Fibroblast of lung (primary cell): ENCODE data around the gene CLCN7. TPM values are rescaled to one million over a fixed set of nuclear protein-coding genes. Genes with fewer than 3 reads are reported as not detected.

Experiments
- DNase-seq, 2 donors: peaks; one replicate each; pipeline versions ENCODE4 v3.0.0 to v3.0.0-alpha.2; 2010; ENCODE audit warnings: low read depth in 2 of 2
- H2AFZ ChIP-seq: 2 replicates; pipeline ENCODE4 v1.5.1; 2012; ENCODE audit warnings: low read length, control low read depth, inconsistent platforms
- H3K27ac ChIP-seq: 2 replicates; pipeline ENCODE4 v1.5.1; 2011; ENCODE audit warnings: low read length, control low read depth; ENCODE audit not compliant: insufficient read depth
- H3K27me3 ChIP-seq: 2 replicates; pipeline ENCODE4 v1.5.1; 2011; ENCODE audit warnings: mild to moderate bottlenecking, low read length; ENCODE audit not compliant: control insufficient read depth, insufficient read depth
- H3K36me3 ChIP-seq: 2 replicates; pipeline ENCODE4 v1.5.1; 2011; ENCODE audit warnings: low read length; ENCODE audit not compliant: control insufficient read depth, insufficient read depth
- H3K4me1 ChIP-seq: 2 replicates; pipeline ENCODE4 v1.5.1; 2011; ENCODE audit warnings: low read length; ENCODE audit not compliant: control insufficient read depth, insufficient read depth; ENCODE audit errors: extremely low read depth
- H3K4me2 ChIP-seq: 2 replicates; pipeline ENCODE4 v1.5.1; 2011; ENCODE audit warnings: low read length, control low read depth; ENCODE audit not compliant: insufficient read depth; ENCODE audit errors: extremely low read depth
- H3K4me3 ChIP-seq, 4 experiments: fragments of 200-600 bp in 1 of 4; sonication (generic) in 1 of 4; replicated peaks in 1 of 4; 2 replicates each; pipeline ENCODE4 v1.5.1; 2011 to 2016; ENCODE audit warnings: low read length in 4 of 4, low read depth in 3 of 4, mild to moderate bottlenecking in 3 of 4, control low read depth in 2 of 4, inconsistent platforms in 1 of 4, mixed read lengths in 1 of 4; ENCODE audit not compliant: insufficient read depth in 1 of 4; ENCODE audit errors: control extremely low read depth in 1 of 4
- H3K79me2 ChIP-seq: 2 replicates; pipeline ENCODE4 v1.5.1; 2012; ENCODE audit warnings: mild to moderate bottlenecking, low read length, inconsistent platforms; ENCODE audit not compliant: control insufficient read depth, insufficient read depth
- H3K9ac ChIP-seq: 2 replicates; pipeline ENCODE4 v1.5.1; 2011; ENCODE audit warnings: mild to moderate bottlenecking, low read length, control low read depth; ENCODE audit not compliant: insufficient read depth
- H3K9me3 ChIP-seq: 2 replicates; pipeline ENCODE4 v1.5.1; 2012; ENCODE audit warnings: low read depth, low read length; ENCODE audit not compliant: control insufficient read depth, insufficient read depth
- H4K20me1 ChIP-seq: 2 replicates; pipeline ENCODE4 v1.5.1; 2011; ENCODE audit warnings: low read length; ENCODE audit not compliant: control insufficient read depth, insufficient read depth; ENCODE audit errors: extremely low read depth
- EZH2 ChIP-seq: IDR thresholded peaks from 2 replicates; pipeline ENCODE4 v1.5.1; 2012; ENCODE audit warnings: low read length, control low read depth, mild to moderate bottlenecking; ENCODE audit errors: missing control alignments
- polyA plus RNA-seq, 2 donors: library from polyadenylated mRNA; depleted of rRNA in 1 of 2; stranded (reverse) in 1 of 2; unstranded in 1 of 2; fragments of >200 nt; gene quantifications; 2 replicates each; pipeline ENCODE4 v1.2.1, GENCODE V29; 2011 to 2012; ENCODE audit warnings: missing spikeins in 1 of 2
- total RNA-seq: library from RNA; depleted of rRNA; stranded (reverse); fragments of >200 nt; gene quantifications from 2 replicates; pipeline ENCODE4 v1.2.1, GENCODE V29; 2014
- TF ChIP-seq, protein P1 (sequence below), 2 donors: IDR thresholded peaks in 1 of 2; conservative IDR thresholded peaks in 1 of 2; 1 replicate in 1 of 2; 2 replicates in 1 of 2; pipeline ENCODE4 v1.5.1; 2011 to 2012; ENCODE audit warnings: low read length in 2 of 2, control low read depth in 1 of 2, inconsistent platforms in 1 of 2, low read depth in 1 of 2, mild to moderate bottlenecking in 1 of 2

CLCN7 gene
- total and polyA plus RNA-seq, 2 donors (not counting 1 experiment from before 2014, with no cell fraction given), result 25.0 to 83.4 TPM

DNA sequence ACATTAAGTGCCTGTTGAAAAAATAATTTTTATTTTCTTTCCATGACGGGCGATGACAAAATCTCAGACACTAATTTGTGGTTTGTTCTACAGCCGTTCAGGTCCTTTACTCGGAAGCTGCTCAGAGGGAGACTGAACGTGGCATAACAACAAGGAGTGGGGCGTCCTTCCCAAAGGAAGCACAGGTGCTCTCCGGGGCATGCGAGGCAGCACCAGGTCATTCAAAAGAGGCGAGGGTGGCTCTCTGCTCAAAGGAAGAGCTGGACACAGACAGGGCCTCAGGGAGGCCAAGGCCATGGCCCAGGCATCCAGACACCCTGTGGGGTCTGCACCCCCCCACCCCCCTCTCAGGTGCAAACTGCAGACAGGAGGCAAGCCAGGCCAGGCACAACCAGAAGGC, 76.5 kb downstream of the CLCN7 start:
- no peaks in the 10 kb centered on the region for H4K20me1 ChIP-seq
- TF ChIP-seq EZH2, result no peak
- TF ChIP-seq, protein P1, sequence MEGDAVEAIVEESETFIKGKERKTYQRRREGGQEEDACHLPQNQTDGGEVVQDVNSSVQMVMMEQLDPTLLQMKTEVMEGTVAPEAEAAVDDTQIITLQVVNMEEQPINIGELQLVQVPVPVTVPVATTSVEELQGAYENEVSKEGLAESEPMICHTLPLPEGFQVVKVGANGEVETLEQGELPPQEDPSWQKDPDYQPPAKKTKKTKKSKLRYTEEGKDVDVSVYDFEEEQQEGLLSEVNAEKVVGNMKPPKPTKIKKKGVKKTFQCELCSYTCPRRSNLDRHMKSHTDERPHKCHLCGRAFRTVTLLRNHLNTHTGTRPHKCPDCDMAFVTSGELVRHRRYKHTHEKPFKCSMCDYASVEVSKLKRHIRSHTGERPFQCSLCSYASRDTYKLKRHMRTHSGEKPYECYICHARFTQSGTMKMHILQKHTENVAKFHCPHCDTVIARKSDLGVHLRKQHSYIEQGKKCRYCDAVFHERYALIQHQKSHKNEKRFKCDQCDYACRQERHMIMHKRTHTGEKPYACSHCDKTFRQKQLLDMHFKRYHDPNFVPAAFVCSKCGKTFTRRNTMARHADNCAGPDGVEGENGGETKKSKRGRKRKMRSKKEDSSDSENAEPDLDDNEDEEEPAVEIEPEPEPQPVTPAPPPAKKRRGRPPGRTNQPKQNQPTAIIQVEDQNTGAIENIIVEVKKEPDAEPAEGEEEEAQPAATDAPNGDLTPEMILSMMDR (conservative IDR thresholded peaks at IDR 0.05 in 1 of 2, IDR thresholded peaks at IDR 0.05 in 1 of 2; ENCODE audit: low read depth in 1 of 2, low read length in 2 of 2), result no peak
- H3K9me3 ChIP-seq, result no peaks in the 10 kb centered on the region
- no peaks in the 10 kb centered on the region for H3K79me2 ChIP-seq
- H2AFZ ChIP-seq, result no peak overlapping the region
- no peak overlapping the region for H3K9ac ChIP-seq
- no peak for DNase-seq
- H3K4me2 ChIP-seq, result no peak overlapping the region
- no peaks in the 10 kb centered on the region for H3K27me3 ChIP-seq
- no peak overlapping the region for H3K27ac ChIP-seq
- no peak overlapping the region for H3K4me3 ChIP-seq
- no peaks in the 10 kb centered on the region for H3K4me1 ChIP-seq
- peaks cover 3% of the 10 kb centered on the region for H3K36me3 ChIP-seq

DNA sequence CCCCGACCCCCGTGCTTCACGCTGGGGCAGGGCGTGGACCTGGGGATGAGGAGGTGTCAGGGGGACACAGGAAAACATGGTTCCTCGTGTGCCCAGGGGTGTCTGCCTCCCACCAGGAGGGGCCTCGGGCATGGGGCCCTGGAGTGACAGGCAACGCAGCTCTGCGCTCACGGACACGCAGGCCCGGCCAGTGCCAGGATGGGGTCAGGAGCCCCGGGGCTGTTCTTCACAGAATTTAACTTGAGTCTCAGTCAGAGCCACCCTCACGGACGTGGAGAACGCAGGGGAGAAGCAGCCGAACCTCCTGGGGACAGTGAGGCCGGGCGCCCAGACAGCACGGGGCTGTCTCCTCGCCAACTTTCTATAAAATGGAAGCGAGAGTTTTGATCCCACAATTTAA, 77.0 kb downstream of the CLCN7 start:
- H2AFZ ChIP-seq, result no peak overlapping the region
- H4K20me1 ChIP-seq, result no peaks in the 10 kb centered on the region
- H3K36me3 ChIP-seq, result peaks cover 3% of the 10 kb centered on the region
- DNase-seq, result no peak
- no peak for TF ChIP-seq EZH2
- TF ChIP-seq, protein P1 (conservative IDR thresholded peaks at IDR 0.05 in 1 of 2, IDR thresholded peaks at IDR 0.05 in 1 of 2; ENCODE audit: low read depth in 1 of 2, low read length in 2 of 2), result no peak
- no peaks in the 10 kb centered on the region for H3K79me2 ChIP-seq
- H3K9ac ChIP-seq, result no peak overlapping the region
- H3K27ac ChIP-seq, result no peak overlapping the region
- H3K4me1 ChIP-seq, result no peaks in the 10 kb centered on the region
- no peak overlapping the region for H3K4me2 ChIP-seq
- H3K27me3 ChIP-seq, result no peaks in the 10 kb centered on the region
- H3K9me3 ChIP-seq, result no peaks in the 10 kb centered on the region
- H3K4me3 ChIP-seq, result no peak overlapping the region

DNA sequence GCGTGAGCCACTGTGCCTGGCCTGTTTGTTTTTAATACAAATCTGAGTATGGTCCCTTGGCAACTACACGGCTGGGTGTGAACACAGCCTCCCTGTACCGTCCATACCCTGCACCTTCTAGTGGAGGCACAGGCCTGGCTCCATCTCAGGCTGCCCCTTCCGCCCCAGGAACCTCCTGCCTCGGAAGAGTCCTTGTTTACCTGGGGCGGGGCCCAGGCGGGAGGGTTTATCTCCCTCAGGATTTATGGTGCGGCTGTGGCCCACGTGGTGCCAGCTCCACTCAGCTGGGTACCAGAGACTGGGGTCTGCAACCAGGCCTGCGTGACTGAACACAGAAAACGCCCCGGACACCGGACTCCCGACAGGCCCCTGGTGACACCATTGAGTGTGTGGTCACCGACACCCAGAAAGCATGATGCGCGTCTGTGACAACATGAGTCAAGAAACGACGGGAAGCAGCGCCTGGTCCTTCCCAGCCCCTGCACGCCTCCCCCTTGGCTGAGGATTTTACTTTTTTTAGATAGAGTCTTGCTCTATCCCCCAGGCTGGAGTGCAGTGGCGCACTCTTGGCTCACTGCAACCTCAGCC, 79.3 kb downstream of the CLCN7 start:
- TF ChIP-seq, protein P1 (conservative IDR thresholded peaks at IDR 0.05 in 1 of 2, IDR thresholded peaks at IDR 0.05 in 1 of 2; ENCODE audit: low read depth in 1 of 2, low read length in 2 of 2), result no peak
- no peak for TF ChIP-seq EZH2
- no peak overlapping the region for H3K4me3 ChIP-seq
- H3K27ac ChIP-seq, result no peak overlapping the region
- no peaks in the 10 kb centered on the region for H3K27me3 ChIP-seq
- no peaks in the 10 kb centered on the region for H3K79me2 ChIP-seq
- no peak for DNase-seq
- no peak overlapping the region for H3K9ac ChIP-seq
- H3K4me2 ChIP-seq, result no peak overlapping the region
- no peaks in the 10 kb centered on the region for H4K20me1 ChIP-seq
- no peaks in the 10 kb centered on the region for H3K4me1 ChIP-seq
- H3K9me3 ChIP-seq, result no peaks in the 10 kb centered on the region
- H3K36me3 ChIP-seq, result peaks cover 3% of the 10 kb centered on the region
- H2AFZ ChIP-seq, result no peak overlapping the region

Other genes starting within 250 kb of the CLCN7 start
- not detected in 2 replicates for gene TPSG1, start 249.8 kb downstream of the CLCN7 start, total RNA-seq
- gene TPSG1, start 249.8 kb downstream of the CLCN7 start, polyA plus RNA-seq, result not detected in 2 replicates
- gene TPSB2, start 244.8 kb downstream of the CLCN7 start, total RNA-seq, result not detected in 2 replicates
- not detected in 2 replicates for gene TPSB2, start 244.8 kb downstream of the CLCN7 start, polyA plus RNA-seq
- gene TPSAB1, start 234.3 kb downstream of the CLCN7 start, total RNA-seq, result not detected in 2 replicates
- gene TPSAB1, start 234.3 kb downstream of the CLCN7 start, polyA plus RNA-seq, result not detected in 2 replicates
- not detected in 2 replicates for gene TPSD1, start 219.0 kb downstream of the CLCN7 start, total RNA-seq
- gene TPSD1, start 219.0 kb downstream of the CLCN7 start, polyA plus RNA-seq, result not detected in 2 replicates
- 42.1 and 44.4 TPM in 2 replicates for gene UBE2I, start 165.4 kb downstream of the CLCN7 start, total RNA-seq
- 142 and 202 TPM in 2 replicates for gene UBE2I, start 165.4 kb downstream of the CLCN7 start, polyA plus RNA-seq
- gene BAIAP3, start 141.4 kb downstream of the CLCN7 start, total RNA-seq, result 0.26 and 0.83 TPM in 2 replicates
- 0.19 and 0.22 TPM in 2 replicates for gene BAIAP3, start 141.4 kb downstream of the CLCN7 start, polyA plus RNA-seq
- gene TSR3, start 123.2 kb downstream of the CLCN7 start, total RNA-seq, result 74.7 and 77.6 TPM in 2 replicates
- 36.2 and 41.9 TPM in 2 replicates for gene TSR3, start 123.2 kb downstream of the CLCN7 start, polyA plus RNA-seq
- gene GNPTG, start 123.1 kb downstream of the CLCN7 start, total RNA-seq, result 38.8 and 40.8 TPM in 2 replicates
- gene GNPTG, start 123.1 kb downstream of the CLCN7 start, polyA plus RNA-seq, result 43.2 and 44.6 TPM in 2 replicates
- gene UNKL, start 60.3 kb downstream of the CLCN7 start, total RNA-seq, result 6.3 and 6.9 TPM in 2 replicates
- gene UNKL, start 60.3 kb downstream of the CLCN7 start, polyA plus RNA-seq, result 3.6 and 4.3 TPM in 2 replicates
- gene UQCC4, start 54.3 kb downstream of the CLCN7 start, total RNA-seq, result 11.9 and 15.2 TPM in 2 replicates
- 13.3 and 15.7 TPM in 2 replicates for gene UQCC4, start 54.3 kb downstream of the CLCN7 start, polyA plus RNA-seq
- not detected in 2 replicates for gene PERCC1, start 44.0 kb downstream of the CLCN7 start, total RNA-seq
- not detected in 2 replicates for gene PERCC1, start 44.0 kb downstream of the CLCN7 start, polyA plus RNA-seq
- 0.50 and 0.51 TPM in 2 replicates for gene CCDC154, start 30.5 kb downstream of the CLCN7 start, total RNA-seq
- gene CCDC154, start 30.5 kb downstream of the CLCN7 start, polyA plus RNA-seq, result 0.02 and 0.08 TPM in 2 replicates
- gene PTX4, start 13.9 kb upstream of the CLCN7 start, total RNA-seq, result not detected in 2 replicates
- gene PTX4, start 13.9 kb upstream of the CLCN7 start, polyA plus RNA-seq, result 0.05 TPM in 1 of 2 replicates, not detected in the other
- gene TELO2, start 18.3 kb upstream of the CLCN7 start, total RNA-seq, result 8.2 and 10.9 TPM in 2 replicates
- 6.3 and 9.4 TPM in 2 replicates for gene TELO2, start 18.3 kb upstream of the CLCN7 start, polyA plus RNA-seq
- gene TMEM204, start 58.6 kb upstream of the CLCN7 start, total RNA-seq, result 10.3 and 12.4 TPM in 2 replicates
- gene TMEM204, start 58.6 kb upstream of the CLCN7 start, polyA plus RNA-seq, result 9.6 and 10.9 TPM in 2 replicates
- 33.4 and 34.3 TPM in 2 replicates for gene IFT140, start 137.0 kb upstream of the CLCN7 start, total RNA-seq
- gene IFT140, start 137.0 kb upstream of the CLCN7 start, polyA plus RNA-seq, result 5.3 and 6.2 TPM in 2 replicates
- 4.6 and 7.8 TPM in 2 replicates for gene CRAMP1, start 137.3 kb upstream of the CLCN7 start, total RNA-seq
- gene CRAMP1, start 137.3 kb upstream of the CLCN7 start, polyA plus RNA-seq, result 6.2 and 7.4 TPM in 2 replicates
- gene JPT2, start 203.3 kb upstream of the CLCN7 start, total RNA-seq, result 15.5 and 22.9 TPM in 2 replicates
- gene JPT2, start 203.3 kb upstream of the CLCN7 start, polyA plus RNA-seq, result 41.2 and 55.2 TPM in 2 replicates
- 24.1 and 36.3 TPM in 2 replicates for gene MAPK8IP3, start 231.2 kb upstream of the CLCN7 start, total RNA-seq
- gene MAPK8IP3, start 231.2 kb upstream of the CLCN7 start, polyA plus RNA-seq, result 7.9 and 9.4 TPM in 2 replicates